NCI-H1417 (cell line): ENCODE measurements around the gene NT5C2.

Experiments used
- DNase-seq, 3 experiments: peaks; one replicate each; lab custom pipeline; 2025; lab: John Stamatoyannopoulos, UW

The NT5C2 gene

DNA sequence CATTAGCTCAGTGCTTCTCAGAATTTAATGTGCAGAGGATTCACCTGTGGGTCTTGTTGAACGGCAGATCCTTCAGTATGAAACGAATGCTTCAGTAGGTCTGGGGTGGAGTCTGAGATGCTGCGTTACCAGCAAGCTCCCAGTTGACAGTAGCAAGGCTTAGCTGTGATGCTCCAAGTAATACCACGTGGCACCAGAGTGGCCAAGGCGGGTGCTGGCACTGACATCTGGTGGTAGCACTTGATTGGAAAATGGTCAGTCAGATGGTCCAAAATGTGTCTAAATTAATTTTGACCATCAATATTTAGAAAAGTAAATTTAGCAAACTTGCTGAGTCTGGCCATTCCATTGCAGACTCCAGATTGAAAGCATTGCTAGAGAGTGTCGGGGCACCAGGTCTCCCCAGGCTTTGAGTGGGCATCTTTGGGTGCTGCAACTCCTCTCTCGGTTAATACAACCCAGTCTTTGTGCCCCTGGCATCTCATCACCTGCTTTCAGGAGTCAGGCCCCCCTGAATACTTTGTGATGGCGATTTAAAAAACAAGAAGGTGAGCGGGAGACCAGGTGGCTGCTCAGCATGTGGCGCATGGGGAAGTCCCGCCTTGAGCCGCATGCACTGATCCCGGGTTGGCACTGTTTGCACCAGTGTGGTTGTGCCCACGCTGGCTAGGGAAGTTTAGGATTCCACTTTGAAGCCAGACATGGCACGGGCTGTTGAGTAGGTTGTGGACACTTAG, 130.1 kb downstream of the NT5C2 start:
- peak in 2 of 3 experiments; percentile 12 to 30 for DNase-seq

DNA sequence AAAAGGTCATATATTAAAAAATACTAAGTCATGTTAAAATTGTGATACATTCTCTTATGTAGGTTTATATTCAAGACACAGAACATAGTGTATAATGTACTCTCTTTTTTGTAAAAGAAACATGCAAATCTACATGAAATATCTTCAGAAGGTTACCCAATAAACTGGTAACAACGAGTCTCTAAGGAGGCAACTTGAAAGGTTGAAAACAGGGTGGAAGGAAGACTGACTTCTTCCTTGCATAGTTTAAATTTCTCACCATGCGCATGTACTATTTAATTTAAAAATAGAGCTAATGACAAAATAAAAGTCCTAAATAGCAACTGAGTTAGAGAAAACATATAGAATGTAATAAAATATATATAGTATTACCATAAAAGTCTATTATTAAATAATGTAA, 132.5 kb downstream of the NT5C2 start:
- DNase-seq: no peak

DNA sequence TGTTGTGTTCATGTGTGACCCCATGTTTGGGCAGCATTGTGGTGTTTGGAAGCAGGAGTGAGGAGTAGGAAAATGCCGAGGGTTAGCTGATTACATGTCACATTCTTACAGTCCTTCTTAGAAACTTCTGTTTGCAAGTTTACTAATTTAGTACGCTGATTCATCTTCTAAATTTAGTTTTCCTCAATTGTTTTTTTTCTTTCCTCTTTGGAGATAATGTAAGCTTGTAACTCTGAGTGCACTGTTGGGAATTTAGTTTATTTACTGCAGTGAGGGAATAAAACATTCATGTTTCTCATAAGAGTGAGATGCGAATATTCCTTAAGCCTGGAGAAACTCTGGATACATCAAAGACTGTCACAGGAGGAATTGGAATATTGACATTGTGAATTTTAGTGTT, 135.0 kb downstream of the NT5C2 start:
- DNase-seq: no peak

DNA sequence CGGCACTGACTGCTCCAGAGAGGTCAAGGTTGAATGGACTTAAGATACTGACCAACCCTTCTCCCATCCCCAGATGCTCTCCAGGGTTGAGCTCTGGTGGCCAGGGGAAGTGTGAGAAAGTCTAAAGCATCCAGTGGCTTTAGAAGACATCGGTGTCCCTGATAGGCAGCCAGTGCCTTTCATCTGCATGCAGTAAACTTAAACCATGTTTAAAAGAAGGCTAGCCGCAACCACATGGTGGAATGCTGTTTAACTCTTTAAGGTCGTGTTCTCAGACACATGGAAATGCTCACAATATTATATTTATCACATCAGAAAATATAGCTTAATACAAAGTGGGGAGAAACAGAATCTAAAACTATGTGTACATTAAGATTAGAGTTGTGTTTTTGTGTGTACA, 138.0 kb downstream of the NT5C2 start:
- DNase-seq: no peak

DNA sequence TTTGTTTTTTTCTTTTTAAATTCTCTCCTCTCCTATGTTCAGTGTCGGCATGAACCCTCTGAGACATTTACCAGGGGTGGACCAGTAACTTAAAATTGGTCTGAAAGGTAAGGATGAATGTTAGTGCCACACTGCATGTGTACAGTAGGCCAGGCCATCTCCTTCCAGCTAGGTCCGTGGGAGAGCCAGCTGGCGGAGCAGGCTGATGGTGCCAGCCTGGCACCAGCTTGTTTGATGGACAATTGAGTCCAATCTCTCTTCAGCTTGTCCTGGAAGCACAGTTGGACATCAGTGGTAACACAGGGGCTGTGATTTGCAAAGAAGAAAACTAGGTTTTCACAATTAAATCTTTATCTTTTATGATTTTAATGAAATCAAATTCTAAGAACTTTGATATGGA, 138.5 kb downstream of the NT5C2 start:
- no peak for DNase-seq

DNA sequence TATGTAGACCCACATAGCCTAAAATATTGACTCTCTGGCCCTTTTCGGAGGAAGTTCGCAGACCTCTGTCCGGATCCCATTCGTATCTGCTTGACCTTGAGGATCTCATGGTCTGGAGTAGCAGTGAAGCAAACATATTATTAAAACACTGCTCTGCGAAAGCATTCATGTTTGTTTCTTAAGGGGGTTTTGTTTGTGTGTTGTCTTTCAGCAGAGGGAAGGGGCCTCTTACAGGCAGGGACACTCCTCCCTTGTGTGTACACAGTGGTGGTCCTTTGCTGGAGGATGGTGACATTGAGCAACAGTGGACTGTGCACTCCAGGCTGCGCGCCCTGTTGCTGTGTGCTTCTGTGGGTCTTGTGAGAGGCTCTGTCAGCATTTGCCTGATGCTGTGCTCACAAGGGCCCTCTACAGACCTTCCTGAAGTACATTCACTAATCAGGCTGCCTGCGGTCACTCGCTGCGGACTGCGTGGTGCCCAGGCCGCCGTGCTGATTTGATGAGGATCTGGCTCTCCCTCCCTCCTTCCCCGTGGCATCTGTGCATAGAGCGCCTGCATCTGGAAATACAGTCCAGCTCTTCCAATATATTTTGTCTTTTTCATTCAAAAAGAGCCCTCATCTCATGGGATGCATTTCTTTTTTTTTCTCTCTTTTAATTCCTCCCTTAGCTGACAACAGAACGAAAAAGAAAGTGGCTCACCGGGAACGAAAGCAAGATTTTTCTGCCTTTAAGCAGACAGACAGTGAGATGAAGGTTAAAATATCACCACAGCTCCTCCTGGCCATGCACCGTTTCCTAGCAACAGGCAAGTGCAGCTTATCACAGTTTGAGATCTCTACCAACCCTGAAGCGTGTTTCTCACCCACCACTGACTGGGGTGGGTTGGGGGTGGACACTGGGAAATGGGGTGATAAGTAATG, 139.2 kb downstream of the NT5C2 start:
- peak; percentile 10 to 49 (median 36) for DNase-seq

DNA sequence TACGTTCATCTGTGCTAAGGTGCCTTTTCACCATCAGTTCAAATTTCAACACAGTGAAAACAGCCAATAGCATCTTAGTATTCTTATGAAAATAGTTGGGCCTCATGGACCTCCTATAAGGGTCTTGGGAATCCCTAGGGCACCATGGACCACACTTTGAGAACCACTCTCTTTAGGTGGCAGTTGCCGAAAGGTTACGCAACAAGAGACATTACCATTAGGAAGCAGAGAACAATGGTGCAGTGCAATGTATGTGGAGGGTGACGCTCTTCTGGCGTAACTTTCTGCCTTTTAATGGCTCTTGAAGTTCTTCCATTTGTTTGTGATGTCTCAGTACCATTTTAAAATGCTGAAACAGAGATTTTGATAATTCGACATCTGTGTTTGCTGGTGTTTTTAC, 143.8 kb downstream of the NT5C2 start:
- no peak for DNase-seq

DNA sequence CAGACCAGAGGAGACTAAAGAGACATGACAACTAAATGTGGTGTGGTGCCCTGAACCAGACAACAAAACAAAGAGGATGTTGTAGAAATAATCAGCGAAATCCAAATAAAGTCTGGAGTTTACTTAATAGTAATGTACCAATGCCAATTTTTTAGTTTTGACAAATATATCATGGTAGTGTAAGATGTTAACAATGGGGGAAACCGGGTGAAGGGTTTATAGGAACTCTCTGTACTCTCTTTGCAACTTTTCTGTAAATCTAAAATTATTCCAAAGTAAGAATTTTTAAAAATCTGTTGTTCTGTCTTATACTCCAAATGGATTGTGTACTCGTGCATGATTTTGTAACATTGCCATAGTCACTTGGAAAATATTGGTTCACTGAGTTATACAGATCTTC, 145.7 kb downstream of the NT5C2 start:
- DNase-seq: no peak

DNA sequence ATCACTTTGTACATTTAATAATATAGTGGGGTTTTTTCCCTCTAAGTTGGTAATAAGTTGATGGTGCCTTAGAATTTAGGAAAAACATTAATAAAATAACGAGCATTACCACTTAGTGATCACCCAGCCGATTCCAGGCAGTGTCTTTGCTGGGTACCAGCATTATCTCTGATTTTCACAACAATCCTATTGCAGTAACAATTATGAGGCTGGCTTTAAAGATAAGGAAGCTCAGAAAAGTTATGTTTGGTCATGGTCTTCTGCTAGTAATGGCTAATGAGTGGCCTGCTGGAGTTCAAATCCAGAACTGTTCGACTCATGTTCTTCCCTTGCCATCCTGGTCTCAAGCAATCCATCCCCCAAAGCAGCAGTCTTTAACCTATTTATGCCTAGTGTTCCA, 147.1 kb downstream of the NT5C2 start:
- DNase-seq: no peak

DNA sequence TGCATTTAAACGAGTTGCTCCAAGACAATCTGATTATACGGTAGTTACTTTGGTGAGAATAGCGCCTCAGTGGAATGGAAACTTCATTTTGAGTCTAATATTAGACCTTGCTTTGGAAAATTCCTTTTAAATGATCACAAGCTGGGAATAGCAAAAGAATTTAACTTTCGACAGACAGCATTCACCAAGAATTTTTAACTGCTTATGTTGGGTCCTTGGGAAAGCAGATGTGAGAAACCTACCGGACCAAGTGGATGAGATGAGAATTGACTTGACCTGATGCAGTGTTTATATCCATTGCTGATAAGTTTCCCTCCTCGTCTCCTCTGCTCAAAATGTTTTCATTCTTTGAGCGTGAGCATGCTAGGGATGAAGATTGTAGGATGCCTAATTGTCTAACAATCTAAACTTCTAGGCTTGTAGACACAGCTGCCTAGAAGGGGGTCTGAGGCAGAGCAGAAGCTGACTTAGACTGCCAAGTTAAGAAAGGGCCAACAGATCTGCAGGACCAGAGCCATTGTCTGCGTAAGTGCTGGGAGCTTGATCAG, 148.1 kb downstream of the NT5C2 start:
- no peak for DNase-seq

DNA sequence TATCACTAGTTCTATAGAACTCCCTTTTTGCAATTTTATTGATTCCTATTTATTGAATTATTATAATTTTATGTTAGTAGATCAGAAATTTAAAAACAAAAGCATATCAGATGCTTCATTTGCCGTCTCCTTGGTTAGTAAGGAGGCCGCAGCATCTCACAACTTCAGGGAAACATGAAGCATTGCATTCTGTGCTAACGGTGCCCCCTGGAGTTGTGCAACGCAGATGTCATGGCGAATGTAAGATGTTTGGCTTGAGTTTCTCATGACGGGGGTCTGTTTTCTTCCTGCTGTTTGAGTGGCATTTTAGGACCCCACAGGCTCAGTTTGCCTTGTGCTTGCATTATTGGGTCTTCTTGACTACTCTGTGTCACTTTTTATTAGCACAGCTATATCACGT, 150.2 kb downstream of the NT5C2 start:
- peak in 1 of 3 experiments; percentile 5 for DNase-seq

DNA sequence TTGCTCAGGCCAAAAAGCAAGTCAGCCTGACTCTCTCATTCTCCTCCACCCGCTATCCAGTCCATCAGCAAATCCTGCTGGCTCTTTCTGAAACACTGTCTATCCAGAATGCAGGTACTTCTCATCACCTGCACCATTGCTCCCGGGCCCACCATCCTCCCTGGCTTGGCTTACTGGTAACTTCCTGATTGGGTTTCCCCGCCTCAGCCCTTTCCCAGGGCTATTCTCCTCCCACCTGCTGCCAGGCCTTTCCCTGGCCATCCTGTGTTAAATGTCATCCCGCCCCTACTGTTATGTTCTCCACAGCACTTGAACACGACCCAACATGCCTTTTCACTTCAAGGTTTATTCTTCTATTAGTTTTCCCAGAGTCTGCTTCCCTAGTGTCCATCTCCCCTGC, 150.9 kb downstream of the NT5C2 start:
- peak; percentile 38 to 76 (median 61) for DNase-seq

DNA sequence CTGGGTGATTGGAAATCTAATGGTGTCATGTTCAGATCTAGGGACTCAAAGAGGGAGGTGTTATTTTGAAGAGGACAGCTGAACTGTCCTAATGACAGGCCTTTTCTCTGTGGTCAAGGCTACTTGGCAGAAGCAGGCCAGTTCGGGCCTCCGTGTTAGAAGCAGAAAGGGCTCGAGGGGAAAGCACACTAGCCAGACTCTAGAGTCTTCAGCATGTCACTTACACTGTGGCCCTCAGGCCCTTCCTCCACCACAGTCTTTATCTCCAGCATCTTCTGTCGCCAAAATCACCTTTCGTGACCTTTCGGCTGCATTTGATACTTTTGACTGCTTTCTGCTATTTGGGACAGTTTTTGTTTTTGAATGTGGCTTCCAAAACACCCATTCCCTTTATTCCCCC, 151.7 kb downstream of the NT5C2 start:
- DNase-seq: no peak

DNA sequence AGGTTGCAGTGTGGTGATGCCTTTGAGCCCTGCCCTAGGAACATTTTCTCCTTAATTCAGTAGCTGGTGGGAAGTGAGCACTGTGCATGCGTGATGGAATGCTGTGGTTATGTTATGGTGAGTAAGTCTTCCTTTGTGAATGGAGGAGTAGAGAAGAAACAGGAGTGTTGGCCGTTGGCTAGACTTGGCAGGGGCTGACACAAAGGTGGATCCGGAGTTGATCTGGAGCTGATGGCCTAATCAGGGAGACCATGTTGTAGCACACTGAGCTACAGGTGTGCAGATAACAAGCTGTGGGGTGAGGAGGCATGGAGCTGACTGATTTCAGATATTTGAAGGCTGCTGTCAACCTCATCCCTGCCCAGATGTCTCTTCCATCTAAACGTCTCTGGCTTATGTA, 152.7 kb downstream of the NT5C2 start:
- no peak for DNase-seq

DNA sequence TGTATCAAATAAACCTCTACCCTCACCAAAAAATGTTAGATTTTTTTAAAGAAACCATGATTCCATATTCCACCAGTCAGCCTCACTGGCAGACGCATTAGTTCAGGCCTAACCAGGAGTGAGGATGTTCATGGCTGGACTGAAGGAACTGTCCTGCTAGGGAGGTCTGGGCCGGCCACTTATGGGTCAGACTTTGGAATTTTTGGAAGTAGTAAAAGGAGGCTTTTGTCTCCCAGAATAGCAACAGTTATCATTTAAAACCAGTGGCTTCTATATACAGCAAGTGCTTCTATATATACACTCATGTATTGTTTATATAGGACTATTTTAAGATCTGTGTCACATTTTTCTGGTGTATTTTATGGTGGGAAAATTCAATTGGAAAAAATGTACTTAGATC, 154.5 kb downstream of the NT5C2 start:
- DNase-seq: no peak
